Right renal pelvis (tissue), 4 donors: ENCODE measurements around the gene ANKRD52. TPM values are rescaled to one million over a fixed set of nuclear protein-coding genes. Genes with fewer than 3 reads are reported as not detected.

Experiments
- DNase-seq, 4 donors: peaks; one replicate each; pipeline ENCODE4 v3.0.0-alpha.2; 2013; ENCODE audit warnings: low read depth in 4 of 4, low spot score in 3 of 4, missing footprints in 1 of 4
- polyA plus RNA-seq, 4 donors: library from polyadenylated mRNA; unstranded; fragments of 120-200 nt; gene quantifications; one replicate each; pipeline ENCODE4 v1.2.1, GENCODE V29; 2013; ENCODE audit not compliant: insufficient read length in 4 of 4

The ANKRD52 gene
- polyA plus RNA-seq, 4 donors: 28.2 to 32.0 (median 30.3) TPM

- no peak for DNase-seq
Measured at GRCh38 chr12:56243731-56244181, 14.4 kb downstream of the ANKRD52 start.

DNA sequence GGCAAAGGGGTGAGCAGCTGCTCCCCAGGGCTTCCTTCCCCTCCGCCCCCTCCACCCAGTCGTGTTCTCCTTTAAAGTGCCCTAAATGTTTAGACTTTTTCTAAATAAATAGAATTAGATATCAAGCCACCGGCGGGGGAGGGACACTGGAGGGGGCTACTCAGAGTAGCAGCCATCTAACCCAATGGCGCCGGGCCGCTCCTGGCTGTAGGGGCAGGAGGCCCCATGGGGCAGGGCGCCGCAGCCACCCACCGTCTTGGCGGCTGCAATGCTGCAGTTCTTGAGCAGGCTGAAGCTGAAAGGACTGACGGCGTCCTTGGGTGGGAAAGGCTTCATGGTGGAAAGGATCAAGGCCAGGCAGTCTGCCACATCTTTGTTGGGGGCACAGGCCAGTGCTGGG, 15.2 kb downstream of the ANKRD52 start:
- no peak for DNase-seq

- DNase-seq: no peak
Measured at GRCh38 chr12:56241424-56242303, 16.5 kb downstream of the ANKRD52 start.

GRCh38 chr12:56237552-56237951, 20.6 kb downstream of the ANKRD52 start:
- no peak for DNase-seq

DNA sequence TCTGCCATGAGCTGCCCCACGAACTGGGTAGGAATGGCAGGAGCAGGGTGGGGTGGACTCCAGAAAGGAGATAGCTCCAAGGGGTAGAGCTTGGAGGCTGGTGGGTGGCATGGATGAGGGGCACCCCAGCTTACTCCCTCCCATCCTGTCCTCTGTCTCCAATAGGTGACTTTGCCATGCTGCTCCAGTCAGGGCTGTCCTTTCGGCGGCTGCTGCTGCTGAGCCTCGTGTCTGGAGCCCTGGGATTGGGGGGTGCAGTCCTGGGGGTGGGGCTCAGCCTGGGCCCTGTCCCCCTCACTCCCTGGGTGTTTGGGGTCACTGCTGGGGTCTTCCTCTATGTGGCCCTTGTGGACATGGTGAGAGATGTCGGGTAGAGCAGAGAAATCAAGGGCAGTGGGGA, 21.2 kb downstream of the ANKRD52 start:
- no peak for DNase-seq

GRCh38 chr12:56236091-56236490, 22.1 kb downstream of the ANKRD52 start:
- DNase-seq: no peak

GRCh38 chr12:56234746-56235436, 23.3 kb downstream of the ANKRD52 start:
- no peak for DNase-seq

DNA sequence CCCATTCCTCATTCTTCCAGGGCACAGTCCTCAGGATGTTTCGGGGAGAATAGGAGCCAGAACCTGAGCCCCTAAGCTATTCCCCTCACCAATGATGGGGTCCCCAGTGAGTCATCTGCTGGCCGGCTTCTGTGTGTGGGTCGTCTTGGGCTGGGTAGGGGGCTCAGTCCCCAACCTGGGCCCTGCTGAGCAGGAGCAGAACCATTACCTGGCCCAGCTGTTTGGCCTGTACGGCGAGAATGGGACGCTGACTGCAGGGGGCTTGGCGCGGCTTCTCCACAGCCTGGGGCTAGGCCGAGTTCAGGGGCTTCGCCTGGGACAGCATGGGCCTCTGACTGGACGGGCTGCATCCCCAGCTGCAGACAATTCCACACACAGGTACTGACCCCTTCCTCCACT, 27.0 kb downstream of the ANKRD52 start:
- DNase-seq: no peak

DNA sequence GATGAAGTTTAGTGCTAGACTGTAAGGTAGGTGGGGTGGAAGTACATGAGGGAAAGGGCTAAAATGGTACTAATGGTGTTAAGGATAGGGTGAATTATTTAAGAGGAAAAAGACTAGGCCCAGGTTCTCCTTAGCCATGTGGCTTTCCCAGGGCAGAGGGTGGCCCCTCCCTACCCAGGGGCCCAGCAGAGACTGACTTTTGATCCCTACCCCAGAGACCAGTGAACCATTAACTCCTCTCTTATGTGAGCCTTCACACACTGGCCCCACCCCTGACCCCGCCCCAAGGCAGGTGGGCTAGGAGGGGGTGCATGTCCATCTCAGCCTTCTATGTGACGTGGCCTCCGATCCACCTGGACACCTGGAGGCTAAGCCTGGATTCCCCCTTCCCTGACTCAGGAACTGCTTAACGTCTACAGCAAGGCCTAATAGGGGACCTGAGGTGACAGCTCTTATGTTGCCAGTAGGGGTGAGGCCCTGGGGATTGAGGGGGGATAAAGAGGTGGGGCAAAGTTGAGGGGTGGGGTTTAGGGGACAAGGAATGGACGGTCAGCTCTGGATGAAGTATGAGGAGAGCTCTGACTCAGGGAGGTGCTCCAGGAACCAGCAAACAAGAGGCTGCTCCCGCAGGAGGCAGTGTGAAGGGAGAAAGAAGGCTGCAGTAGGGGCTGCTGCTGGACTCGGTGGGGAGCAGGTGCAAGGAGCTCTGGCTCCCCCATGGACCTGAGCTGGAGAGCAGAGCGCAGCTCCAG, 27.6 kb downstream of the ANKRD52 start:
- DNase-seq: no peak

DNA sequence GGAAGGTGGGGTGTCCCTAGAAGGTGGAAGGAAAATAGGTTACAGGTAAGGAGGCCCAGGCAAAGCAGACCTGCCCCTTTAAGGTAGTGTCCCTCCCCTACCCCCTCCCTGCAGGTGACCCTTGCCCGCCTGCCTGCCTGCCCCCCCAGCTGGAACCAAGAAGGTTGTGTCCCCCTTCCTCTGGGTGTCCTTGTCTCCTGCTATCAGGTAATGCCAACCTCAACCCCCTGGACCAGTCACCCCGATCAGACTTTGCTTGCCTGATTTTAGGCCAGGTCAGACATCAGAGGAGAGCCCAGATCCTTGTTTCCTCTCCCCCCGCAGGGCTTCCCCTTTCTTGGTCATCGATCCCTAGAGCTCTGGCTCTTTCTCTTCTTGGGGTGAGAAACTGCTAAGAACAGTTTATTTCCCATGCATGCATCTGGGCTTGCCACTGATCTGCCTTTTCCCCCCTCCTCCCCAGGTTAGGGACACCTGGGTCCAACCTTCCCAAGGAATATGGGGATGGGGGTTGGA, 28.2 kb downstream of the ANKRD52 start, which contains the start of gene SLC39A5:
Gene SLC39A5, plus strand, starts transcription at position 136 of the 516 bp plus-strand sequence. CDS start 1,224 bp downstream, outside the sequence.
- DNase-seq: no peak

GRCh38 chr12:56229082-56229481, 29.1 kb downstream of the ANKRD52 start:
- no peak for DNase-seq

DNA sequence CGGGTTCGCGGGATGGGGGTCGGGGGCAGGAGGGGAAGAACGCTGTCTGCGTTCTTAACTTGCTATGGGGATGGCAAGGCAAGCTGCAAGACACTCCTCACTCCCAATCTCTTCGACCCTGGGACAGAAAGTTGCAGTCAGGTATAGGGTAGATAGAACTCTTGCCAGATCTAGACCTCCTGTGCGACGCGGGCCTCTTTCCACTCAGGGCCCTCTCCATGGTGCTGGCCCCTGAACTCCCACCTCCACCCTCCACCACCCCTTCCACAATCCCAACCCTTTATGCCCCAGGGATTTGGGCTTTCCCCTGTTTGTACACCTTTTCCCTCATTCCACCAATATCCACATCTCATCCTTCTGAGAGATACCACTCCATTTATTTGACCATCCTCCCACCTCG, 33.2 kb downstream of the ANKRD52 start:
- no peak for DNase-seq

- peak; percentile 91 to 97 (median 97) for DNase-seq
Measured at GRCh38 chr12:56224102-56224701, 34.0 kb downstream of the ANKRD52 start, which contains the start of gene NABP2. TSS of gene NABP2 (plus strand) at chr12:56224342. CDS start at chr12:56224857, 515 bp downstream.

DNA sequence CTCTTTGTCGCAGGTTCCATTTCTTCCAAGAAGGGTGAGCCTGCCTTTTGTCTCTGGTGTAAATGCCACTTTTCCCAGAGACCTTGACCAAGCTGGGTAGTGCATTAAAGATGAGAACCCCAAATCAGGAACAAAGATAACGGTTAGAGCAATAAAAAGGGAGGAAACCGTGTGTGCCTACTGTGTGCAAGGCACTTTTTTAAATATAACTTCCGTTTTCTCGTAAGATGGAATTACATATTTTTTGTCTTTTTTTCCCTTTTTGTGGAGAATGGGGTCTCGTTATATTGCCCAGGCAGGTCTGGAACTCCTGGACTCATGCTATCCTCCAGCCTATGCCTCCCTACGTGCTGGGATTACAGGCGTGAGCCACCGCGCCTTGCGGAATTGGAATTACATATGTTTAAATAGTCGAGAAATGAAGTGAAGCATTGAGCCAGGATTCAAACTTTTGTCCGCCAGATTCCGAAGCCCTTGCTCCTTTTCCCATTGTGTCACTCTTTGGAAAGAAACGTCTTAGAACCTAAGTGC, 34.5 kb downstream of the ANKRD52 start:
- no peak for DNase-seq

DNA sequence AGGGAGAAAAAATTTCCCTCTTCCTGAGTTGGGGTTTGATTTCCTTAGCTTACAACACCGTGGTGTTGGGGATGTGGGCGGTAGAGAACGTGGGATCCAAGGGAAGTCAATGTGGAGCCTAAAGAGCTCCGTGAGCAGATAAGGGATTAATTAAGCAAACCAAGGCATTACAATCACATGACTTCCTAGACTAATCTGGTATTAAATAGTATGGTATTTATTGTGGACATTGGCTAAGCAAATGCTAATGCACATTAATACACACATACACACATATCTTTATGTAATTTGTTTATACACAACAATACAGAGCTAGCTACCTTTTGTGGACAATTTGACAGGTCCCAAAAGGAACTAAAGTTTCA, 35.7 kb downstream of the ANKRD52 start:
- no peak for DNase-seq

DNA sequence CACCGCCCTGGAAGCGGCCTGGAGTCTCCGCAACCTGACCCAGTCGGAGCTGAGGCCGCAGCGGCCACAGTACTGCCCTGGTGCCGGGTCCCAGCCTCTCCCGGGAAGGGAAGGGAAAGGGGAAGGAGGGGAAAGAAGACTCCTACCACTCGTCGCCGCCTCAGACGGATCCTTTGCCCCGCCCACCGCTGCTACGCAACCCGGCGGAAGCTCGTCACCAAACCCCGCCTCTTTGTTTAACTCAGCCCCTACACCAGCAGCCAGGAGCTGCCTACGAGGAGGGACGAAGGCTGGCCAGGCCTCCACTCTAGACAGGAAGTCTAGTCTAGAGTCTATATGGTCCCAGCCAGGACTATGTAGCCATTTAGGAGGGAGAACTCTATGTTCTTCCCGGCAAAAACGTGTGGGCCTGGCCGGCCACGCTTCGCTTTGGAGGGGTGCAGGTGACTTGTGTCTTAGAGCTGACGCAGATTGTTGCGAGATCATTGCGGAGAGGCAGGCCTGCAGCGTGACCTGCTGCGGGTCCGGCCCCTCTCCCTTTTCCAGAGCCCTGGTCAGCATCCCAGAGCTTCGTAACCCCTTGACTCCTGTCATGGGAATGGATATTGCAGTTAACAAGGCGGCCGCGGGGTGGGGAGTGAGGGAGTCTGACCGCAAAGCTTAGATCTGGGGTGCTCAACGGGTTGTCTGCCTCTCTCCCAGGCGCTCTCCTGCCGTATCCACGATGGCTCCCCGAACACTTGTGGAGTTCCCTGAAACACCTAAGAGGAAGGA, 36.2 kb downstream of the ANKRD52 start, which contains the start of gene RNF41:
Gene RNF41, minus strand, starts transcription at position 166 of the 774 bp plus-strand sequence. CDS start 7,875 bp downstream, outside the sequence.
- DNase-seq: peak; percentile 96

GRCh38 chr12:56221232-56221756, 36.9 kb downstream of the ANKRD52 start:
- no peak for DNase-seq

- DNase-seq: no peak
Measured at GRCh38 chr12:56220611-56221231, 37.5 kb downstream of the ANKRD52 start.
